ENCODE data around the gene WNT7A.

Gene WNT7A

GRCh38 chr3:13846238-13846637, 33.6 kb downstream of the WNT7A start:
- no peak for TF ChIP-seq CTCF (IDR thresholded peaks at IDR 0.05; ENCODE audit: insufficient read depth, low read depth, low read length, missing control alignments)
- no peak for DNase-seq (ENCODE audit: low read depth)

GRCh38 chr3:13845806-13846205, 34.1 kb downstream of the WNT7A start:
- no peak for DNase-seq (ENCODE audit: low read depth)
- no peak overlapping the region for H3K4me3 ChIP-seq (ENCODE audit: low read depth, low read length)
- TF ChIP-seq CTCF (IDR thresholded peaks at IDR 0.05; ENCODE audit: insufficient read depth, low read depth, low read length, missing control alignments) = no peak

More at GRCh38 chr3:13846238-13846637, 33.6 kb downstream of the WNT7A start:
- no peak overlapping the region for H3K4me3 ChIP-seq (ENCODE audit: low read depth, low read length)

GRCh38 chr3:13844911-13845310, 35.0 kb downstream of the WNT7A start:
- DNase-seq (ENCODE audit: low read depth) = no peak
- TF ChIP-seq CTCF (IDR thresholded peaks at IDR 0.05; ENCODE audit: insufficient read depth, low read depth, low read length, missing control alignments) = no peak
- no peak overlapping the region for H3K4me3 ChIP-seq (ENCODE audit: low read depth, low read length)

GRCh38 chr3:13844286-13844685, 35.6 kb downstream of the WNT7A start:
- no peak overlapping the region for H3K4me3 ChIP-seq (ENCODE audit: low read depth, low read length)
- no peak for TF ChIP-seq CTCF (IDR thresholded peaks at IDR 0.05; ENCODE audit: insufficient read depth, low read depth, low read length, missing control alignments)
- no peak for DNase-seq (ENCODE audit: low read depth)

- no peak for TF ChIP-seq CTCF (IDR thresholded peaks at IDR 0.05; ENCODE audit: insufficient read depth, low read depth, low read length, missing control alignments)
- H3K4me3 ChIP-seq (ENCODE audit: low read depth, low read length) = no peak overlapping the region
- DNase-seq (ENCODE audit: low read depth) = no peak
Observed at GRCh38 chr3:13843351-13843750, 36.5 kb downstream of the WNT7A start.

GRCh38 chr3:13842226-13842625, 37.6 kb downstream of the WNT7A start:
- no peak for TF ChIP-seq CTCF (IDR thresholded peaks at IDR 0.05; ENCODE audit: insufficient read depth, low read depth, low read length, missing control alignments)
- DNase-seq (ENCODE audit: low read depth) = no peak
- H3K4me3 ChIP-seq (ENCODE audit: low read depth, low read length) = no peak overlapping the region

- no peak for DNase-seq (ENCODE audit: low read depth)
- no peak for TF ChIP-seq CTCF (IDR thresholded peaks at IDR 0.05; ENCODE audit: insufficient read depth, low read depth, low read length, missing control alignments)
- H3K4me3 ChIP-seq (ENCODE audit: low read depth, low read length) = no peak overlapping the region
Observed at GRCh38 chr3:13841826-13842225, 38.0 kb downstream of the WNT7A start.
